HG02938 (cell line): ENCODE data around the gene MACROH2A1.

Experiments used
- ATAC-seq: cut with Tn5 transposase; IDR thresholded peaks from one replicate; pipeline ENCODE4 v1.9.1; 2021; ENCODE audit warnings: mild to moderate bottlenecking, moderate library complexity; ENCODE audit not compliant: unreplicated experiment

The MACROH2A1 gene

GRCh38 chr5:135319458-135319857 is 79.6 kb downstream of the MACROH2A1 start:
- ATAC-seq: no peak

GRCh38 chr5:135318924-135319323 is 80.1 kb downstream of the MACROH2A1 start:
- no peak for ATAC-seq

- no peak for ATAC-seq
Measured at GRCh38 chr5:135318037-135318436, 81.0 kb downstream of the MACROH2A1 start.

- no peak for ATAC-seq
Measured at GRCh38 chr5:135317286-135317685, 81.7 kb downstream of the MACROH2A1 start.

GRCh38 chr5:135315386-135315785 is 83.6 kb downstream of the MACROH2A1 start:
- no peak for ATAC-seq

- no peak for ATAC-seq
Measured at GRCh38 chr5:135313946-135314345, 85.1 kb downstream of the MACROH2A1 start.

- ATAC-seq: no peak
Measured at GRCh38 chr5:135313405-135313804, 85.6 kb downstream of the MACROH2A1 start.

- no peak for ATAC-seq
Measured at GRCh38 chr5:135312255-135312935, 86.6 kb downstream of the MACROH2A1 start.

GRCh38 chr5:135310328-135310989 is 88.6 kb downstream of the MACROH2A1 start:
- ATAC-seq: no peak

- no peak for ATAC-seq
Measured at GRCh38 chr5:135309391-135310327, 89.4 kb downstream of the MACROH2A1 start.

GRCh38 chr5:135308752-135309151 is 90.3 kb downstream of the MACROH2A1 start:
- no peak for ATAC-seq

GRCh38 chr5:135308245-135308644 is 90.8 kb downstream of the MACROH2A1 start:
- ATAC-seq: no peak

- ATAC-seq: no peak
Measured at GRCh38 chr5:135307143-135307903, 91.7 kb downstream of the MACROH2A1 start.

- ATAC-seq: no peak
Measured at GRCh38 chr5:135306557-135306956, 92.5 kb downstream of the MACROH2A1 start.

GRCh38 chr5:135304352-135305221 is 94.4 kb downstream of the MACROH2A1 start:
- no peak for ATAC-seq

- ATAC-seq: no peak
Measured at GRCh38 chr5:135303582-135304173, 95.4 kb downstream of the MACROH2A1 start.

- no peak for ATAC-seq
Measured at GRCh38 chr5:135296900-135297816, 101.9 kb downstream of the MACROH2A1 start.

GRCh38 chr5:135295852-135296251 is 103.2 kb downstream of the MACROH2A1 start:
- no peak for ATAC-seq
